HG03442 (cell line): ENCODE measurements around the gene SLAMF1.
"Not testable (repeated sequence)": the region's sequence is repeated elsewhere in the genome, so short reads cannot be mapped to it uniquely, and the experiment has no call there.

Source experiments
- ATAC-seq: cut with Tn5 transposase; IDR thresholded peaks from one replicate; pipeline ENCODE4 v1.9.1; 2021; ENCODE audit warnings: mild to moderate bottlenecking, moderate library complexity; ENCODE audit not compliant: unreplicated experiment

Gene SLAMF1, protein sequence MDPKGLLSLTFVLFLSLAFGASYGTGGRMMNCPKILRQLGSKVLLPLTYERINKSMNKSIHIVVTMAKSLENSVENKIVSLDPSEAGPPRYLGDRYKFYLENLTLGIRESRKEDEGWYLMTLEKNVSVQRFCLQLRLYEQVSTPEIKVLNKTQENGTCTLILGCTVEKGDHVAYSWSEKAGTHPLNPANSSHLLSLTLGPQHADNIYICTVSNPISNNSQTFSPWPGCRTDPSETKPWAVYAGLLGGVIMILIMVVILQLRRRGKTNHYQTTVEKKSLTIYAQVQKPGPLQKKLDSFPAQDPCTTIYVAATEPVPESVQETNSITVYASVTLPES

GRCh38 chr1:160646711-160647328, at the start of gene SLAMF1:
Gene SLAMF1, minus strand, starts transcription at chr1:160647044. Its CDS starts 99 bp downstream, at chr1:160646945.
- peak; percentile 45 for ATAC-seq

DNA sequence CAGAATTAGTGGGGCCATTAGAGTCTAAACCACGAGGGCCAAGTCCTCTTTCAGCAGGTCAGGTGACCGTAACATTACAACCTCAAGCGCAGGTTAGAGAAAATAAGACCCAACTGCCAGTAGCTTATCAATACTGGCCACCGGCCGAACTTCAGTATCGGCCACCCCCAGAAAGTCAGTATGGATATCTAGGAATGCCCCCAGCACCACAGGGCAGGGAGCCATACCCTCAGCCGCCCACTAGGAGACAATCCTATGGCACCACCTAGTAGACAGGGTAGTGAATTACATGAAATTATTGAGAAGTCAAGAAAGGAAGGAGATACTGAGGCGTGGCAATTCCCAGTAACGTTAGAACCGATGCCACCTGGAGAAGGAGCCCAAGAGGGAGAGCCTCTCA, 45.5 kb upstream of the SLAMF1 start:
- ATAC-seq = not testable (repeated sequence)

DNA sequence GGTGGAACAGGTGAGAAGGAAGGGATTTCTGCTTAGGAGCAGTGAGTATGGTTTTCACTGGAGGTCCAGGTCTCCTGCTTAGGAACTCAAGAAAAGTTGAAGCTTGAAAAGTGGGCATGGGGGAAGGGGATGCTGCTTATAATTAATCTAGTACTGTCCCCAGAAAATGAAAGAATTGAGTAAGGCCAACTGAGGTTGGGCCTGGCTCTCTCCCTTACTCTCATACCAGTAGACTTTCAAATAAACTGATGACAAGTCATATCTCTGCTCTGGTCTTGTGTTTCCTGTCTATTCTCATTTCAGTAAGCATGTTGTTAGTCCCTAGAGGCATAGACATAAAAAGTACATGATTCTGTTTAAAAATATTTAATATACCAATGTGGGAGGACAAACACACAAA, 38.4 kb upstream of the SLAMF1 start:
- ATAC-seq = peak; percentile 34

DNA sequence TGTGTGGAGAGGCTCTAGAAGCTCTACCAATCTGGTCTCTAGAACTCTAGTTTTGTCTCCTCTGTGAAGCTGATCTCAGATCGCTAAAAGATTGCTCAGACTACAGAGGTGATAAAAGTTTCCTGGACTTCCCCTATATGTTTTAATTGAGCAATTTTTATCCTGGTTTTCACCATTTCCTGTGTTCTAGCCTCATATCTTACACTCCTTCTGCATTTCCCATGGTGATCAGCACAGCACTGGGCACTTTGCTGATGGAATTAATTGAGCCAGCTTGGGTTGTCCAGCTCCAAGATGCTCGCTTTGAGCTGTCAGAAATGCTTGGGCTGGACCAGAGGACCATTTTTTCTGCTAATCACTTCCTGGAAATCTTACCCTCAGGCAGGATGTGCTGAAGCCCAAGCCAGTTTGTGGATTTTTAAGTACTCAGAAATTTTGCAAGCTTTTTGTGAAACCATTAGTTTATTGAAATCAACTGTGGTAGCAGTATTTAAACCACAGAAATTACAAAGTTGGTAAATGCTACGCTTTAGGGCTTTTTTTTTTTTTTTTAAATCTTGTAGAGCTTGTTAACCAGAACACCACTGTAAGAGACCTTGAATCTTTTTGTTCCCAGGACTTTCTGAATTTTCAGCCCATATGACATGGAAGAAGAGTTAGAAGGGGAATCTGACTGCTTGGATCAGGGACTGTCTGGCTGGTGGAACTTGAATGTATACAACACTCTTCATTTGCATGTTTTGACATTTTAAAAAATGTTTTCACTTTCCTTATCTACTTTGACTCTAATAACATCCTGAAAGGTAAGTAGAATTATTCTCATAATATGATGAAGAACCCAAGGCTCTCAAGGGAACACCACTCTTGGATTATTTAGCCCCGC, 36.4 kb upstream of the SLAMF1 start:
- ATAC-seq = no peak

DNA sequence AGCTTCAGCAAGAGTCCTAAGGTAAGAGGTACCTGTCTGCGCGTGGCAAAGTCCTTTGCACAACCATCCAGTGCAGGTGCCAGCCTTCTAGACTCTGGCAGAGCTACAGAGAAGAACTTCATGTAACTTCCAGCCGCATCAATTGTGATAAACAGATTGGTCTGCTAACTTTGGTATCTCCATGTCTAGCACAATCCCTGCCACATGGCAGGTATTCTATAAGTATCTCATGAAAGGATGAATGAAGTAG, 35.0 kb upstream of the SLAMF1 start:
- no peak for ATAC-seq

DNA sequence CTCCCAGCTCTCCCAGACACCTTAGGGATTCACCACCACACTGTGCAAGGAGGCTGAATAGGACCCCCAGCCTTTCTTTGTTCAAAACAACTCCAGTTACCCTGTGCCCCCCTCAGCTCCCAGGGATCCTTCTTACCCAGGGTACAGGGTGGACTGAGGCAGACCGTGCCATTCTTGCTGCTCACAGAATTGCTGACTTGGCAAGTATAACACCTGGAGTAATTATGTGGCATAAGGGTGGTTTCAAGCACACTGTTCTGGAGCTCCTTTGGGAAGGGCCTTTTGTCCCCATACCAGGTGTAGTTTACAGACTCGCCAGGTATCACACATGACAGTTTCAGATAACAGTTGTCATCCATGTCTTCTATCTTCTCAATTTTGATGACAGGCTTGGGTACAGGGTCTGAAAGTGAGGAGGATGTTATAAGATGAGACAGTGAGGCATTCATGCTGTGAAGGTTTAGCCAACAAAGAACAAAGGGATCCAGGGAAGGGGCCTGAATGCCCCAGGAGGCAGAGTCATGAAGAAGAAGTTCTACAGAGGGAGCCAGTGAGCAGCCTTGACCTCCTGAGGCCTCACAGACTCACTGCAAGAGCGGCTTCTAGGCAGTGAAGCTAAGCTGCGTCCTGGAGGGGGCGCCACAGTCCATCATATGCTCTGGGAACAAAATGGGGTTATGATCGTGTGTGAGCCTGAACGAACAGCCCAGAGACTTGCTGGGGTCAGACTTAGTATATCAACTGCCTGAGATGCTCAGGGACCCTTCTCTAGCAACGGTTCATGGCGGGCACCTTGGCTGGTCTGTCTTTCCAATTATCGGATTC, 34.4 kb upstream of the SLAMF1 start:
- ATAC-seq = peak; percentile 62

- no peak for ATAC-seq
Measured at GRCh38 chr1:160680399-160680798, 33.6 kb upstream of the SLAMF1 start.

GRCh38 chr1:160679893-160680292, 33.0 kb upstream of the SLAMF1 start:
- ATAC-seq = no peak

DNA sequence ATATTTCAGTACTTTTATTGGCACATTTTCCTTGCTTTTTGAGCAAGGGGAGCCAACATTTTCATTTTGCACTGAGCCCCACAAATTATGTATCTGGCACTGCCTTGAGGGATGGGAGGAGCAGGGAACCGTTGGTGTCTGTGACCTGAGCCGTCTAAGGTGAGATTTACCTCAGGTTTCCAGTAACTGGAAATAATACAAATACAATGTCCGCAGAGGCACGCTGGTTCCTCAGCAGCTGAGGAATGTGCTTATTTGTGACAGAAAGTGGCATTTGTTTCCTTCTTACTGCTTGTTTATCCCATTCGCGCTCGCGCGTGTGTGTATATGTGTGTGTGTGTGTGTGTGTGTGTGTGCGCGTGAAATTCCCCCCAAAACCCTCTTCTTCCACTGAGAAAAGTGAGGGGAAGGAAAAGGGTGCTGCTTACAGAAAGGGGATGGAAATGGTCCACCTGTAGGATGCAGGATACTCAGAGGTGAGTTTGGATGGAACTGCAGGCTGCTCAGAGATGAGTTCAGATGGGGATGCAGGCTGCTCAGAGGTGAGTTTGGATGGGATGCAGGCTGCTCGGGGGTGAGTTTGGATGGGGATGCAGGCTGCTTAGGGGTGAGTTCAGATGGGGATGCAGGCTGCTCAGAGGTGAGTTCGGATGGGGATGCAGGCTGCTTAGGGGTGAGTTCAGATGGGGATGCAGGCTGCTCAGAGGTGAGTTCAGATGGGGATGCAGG, 30.2 kb upstream of the SLAMF1 start:
- ATAC-seq = no peak

GRCh38 chr1:160675641-160676410, 29.0 kb upstream of the SLAMF1 start:
- peak; percentile 53 for ATAC-seq

GRCh38 chr1:160674415-160674814, 27.6 kb upstream of the SLAMF1 start:
- no peak for ATAC-seq

DNA sequence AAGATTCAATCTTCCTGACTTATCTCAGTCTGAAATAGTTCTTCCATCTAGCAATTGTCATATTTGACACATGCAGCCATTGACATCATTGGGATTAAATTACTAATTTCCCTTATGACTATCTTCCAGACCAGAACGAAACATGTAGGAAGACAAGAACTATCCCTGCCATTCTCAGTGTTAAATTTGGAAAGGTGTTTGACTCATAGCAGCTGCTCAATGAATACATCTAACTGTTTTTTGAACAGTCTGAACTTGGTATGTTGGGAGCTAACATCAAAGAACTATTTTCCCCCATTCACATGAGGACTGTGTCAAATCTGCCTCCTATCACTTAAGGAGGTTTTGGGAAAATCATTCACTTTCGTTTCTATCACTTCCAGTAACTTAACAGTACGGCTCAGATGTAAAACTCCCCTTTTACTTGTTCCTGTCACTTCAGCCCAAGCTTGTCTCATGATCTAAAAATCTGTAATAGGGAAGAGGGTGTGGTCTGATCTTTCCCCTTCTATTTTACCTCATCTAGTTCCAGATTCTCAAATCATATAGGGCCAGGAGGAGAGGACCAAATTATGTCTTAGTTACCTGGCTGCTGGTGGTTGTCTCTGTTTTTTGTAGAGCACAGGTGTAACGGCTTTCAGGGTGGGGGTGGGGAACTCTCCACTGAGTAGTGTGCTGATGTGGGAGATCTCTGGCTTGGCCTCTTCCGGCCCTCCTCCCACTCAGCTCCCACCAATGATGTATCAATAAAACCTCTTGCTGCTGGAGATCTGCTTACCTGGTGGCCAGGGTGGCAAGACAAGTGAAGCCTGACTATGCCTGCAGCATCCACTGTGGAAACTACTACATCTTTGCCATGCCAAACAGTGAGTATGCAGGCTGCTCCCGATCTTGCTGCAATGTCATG, 26.2 kb upstream of the SLAMF1 start:
- no peak for ATAC-seq

DNA sequence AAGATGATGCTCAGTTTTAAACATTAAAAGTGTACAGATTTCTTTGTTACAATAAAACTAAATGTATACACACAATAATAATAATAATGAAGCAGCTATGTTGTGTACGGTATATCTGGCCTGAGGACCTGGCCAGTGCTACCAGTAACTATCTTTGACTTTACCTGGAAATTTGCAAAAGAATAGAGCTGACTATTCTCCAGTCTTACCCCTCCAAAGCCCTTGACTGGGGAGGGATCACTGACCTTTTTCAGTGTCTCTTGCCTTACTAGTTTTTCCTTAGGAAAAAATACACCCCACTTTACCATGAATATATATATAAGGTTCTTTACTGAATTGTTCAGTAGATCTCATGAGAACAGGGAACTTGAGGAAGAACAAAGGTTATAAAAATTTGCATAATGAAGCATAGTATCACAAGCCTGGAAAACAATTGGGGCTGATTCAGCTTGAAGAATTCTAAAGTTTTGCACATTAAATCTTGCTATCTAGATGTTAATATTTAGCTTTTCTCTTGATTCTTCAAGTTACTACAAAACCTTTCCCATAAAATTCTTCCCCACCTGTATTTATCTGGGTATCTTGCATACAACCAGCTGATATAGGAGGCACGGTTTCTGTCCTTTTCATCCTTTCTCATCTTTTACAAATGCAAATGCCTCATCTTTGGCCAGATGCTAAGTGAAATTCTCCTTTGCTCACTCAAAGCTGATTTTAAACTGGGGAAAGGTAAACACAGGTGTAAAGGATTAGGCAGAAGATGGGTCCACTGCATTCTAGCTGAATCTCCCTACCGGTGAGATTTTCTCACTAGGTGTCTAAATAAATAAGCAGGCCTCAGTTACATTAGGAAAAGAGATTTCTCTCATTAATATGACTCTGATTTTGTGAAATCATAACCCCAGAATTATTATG, 25.0 kb upstream of the SLAMF1 start:
- no peak for ATAC-seq

DNA sequence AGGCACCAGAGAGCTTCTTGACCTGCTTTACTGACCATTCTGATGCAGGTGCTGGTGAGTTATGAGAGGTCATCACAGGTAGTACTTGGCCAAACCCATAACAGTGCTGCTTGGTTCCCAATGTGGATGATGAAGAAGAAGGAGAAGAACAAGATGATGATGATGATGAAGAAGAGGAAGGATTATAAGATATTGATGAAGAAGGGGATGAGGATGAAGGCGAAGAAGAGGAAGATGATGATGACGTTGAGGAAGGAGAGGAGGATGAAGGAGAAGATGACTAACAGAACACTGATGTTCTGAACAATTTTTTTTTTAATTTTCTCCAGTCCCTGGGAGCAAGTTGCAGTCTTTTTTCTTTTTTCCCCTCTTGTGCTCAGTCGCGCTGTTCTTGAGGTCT, 23.9 kb upstream of the SLAMF1 start:
- ATAC-seq = no peak

- no peak for ATAC-seq
Measured at GRCh38 chr1:160669802-160670201, 23.0 kb upstream of the SLAMF1 start.

GRCh38 chr1:160669276-160669675, 22.4 kb upstream of the SLAMF1 start:
- no peak for ATAC-seq

DNA sequence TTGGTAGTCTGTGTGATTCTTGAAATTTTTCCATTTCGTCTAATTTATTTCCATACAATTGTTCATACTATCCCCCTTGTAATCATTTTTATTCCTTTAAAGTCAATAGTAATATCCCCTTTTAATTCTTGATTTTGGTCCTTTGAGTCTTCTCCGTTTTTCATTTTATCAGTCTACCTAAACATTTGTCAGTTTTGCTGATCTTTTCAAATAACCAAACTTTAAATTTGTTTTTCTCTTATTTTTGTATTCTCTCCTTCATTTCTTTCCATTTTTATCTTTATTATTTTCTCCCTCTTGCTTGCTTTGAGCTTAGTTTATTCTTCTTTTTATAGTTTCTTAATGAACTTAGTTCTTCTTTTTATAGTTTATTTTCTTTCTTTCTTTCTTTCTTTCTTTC, 21.1 kb upstream of the SLAMF1 start:
- no peak for ATAC-seq

GRCh38 chr1:160666079-160666442, 19.2 kb upstream of the SLAMF1 start:
- no peak for ATAC-seq
